ENCODE data around the gene KCNH5.

The KCNH5 gene

DNA sequence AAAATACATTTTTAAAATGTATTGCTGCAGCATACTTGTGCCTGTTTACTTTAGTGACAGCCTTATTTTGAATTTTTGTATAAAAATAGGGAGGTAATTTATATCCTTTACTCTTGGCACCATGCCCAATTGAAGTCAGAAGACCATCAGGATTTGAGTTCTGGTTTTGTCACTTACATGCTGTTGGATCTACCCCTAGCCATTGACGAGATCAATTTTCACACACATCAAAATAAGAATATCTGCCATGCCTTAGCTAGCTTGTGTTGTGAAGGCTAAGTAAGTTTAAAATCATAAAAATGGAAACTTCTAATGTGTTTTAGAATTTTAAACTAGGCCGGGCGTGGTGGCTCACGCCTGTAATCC lies 381.8 kb downstream of the KCNH5 start:
- no peak for DNase-seq

DNA sequence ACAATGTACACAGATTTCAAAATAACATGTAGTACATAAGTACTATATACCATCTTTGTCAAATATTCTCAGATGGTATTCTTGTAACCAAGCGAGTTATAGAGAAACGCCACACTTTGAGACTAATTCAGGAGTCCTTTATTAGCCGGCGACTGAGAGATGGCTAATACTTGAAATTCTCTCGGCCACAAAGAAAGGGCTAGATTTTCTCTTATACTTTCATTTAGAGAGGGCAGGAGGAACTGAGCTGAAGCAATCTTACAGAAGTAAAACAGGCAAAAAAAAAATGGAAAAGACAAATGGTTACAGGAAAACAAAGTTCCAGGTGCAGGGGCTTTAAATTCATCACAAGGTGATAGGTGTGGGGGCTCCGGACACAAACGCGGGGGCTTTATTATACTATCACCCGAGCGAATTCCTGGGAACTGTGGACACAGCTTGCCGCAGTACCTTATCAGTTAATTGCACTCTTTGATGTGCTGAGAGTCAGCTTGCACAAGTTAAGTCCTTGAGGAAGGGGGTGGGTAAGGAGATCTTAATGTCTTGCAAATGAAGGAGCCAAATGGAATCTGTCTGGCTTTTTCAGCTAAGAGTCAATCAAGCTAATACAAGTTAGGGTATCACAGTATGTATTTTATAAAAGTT lies 382.3 kb downstream of the KCNH5 start:
- DNase-seq, result no peak

- DNase-seq, result no peak
Observed at GRCh38 chr14:62661818-62662217, 383.4 kb downstream of the KCNH5 start.

DNA sequence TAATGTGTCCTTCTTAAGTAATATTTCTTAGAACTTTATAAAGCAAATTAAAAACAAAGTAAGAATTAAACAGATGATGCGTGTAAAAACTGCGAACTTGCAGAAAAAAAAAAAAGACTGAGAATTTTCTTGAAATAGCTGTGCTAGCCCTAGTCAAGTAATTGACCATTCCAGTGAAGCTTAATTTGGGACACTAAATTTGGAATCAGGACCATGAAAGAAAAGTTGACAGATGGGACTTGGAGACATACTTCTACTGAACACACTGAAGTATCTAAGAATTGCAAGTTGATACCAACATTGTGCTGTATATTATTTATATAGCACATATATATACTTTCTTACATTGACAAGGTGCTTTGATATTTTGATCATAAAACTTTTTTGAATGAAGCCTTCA lies 386.6 kb downstream of the KCNH5 start:
- no peak for DNase-seq

DNA sequence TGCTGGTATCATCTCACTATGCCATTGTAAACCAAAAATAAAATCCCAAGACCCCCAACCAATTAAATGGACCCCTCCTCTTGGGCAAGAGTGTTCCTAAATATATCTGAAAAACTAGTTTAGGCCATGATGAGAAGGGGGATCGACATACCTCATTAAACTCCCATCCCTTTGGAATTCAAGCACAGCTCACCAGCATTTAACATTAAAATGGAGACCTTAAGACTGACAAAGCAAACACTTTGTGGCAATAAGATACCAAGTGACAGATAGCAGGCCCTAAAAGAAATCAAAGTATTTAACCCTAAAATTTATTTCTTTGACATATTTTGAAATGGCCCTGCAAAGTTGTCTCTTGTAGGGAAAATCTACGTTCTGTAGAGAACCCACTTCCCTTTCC lies 387.9 kb downstream of the KCNH5 start:
- DNase-seq, result no peak

- no peak for DNase-seq
Observed at GRCh38 chr14:62655166-62655565, 390.1 kb downstream of the KCNH5 start.

- DNase-seq, result no peak
Observed at GRCh38 chr14:62654641-62655040, 390.6 kb downstream of the KCNH5 start.
